GM21576 (cell line): ENCODE measurements around the gene NUFIP2.

Source experiments
- ATAC-seq: cut with Tn5 transposase; IDR thresholded peaks from one replicate; pipeline ENCODE4 v1.9.1; 2021; ENCODE audit warnings: mild to moderate bottlenecking, moderate library complexity; ENCODE audit not compliant: unreplicated experiment

The NUFIP2 gene

DNA sequence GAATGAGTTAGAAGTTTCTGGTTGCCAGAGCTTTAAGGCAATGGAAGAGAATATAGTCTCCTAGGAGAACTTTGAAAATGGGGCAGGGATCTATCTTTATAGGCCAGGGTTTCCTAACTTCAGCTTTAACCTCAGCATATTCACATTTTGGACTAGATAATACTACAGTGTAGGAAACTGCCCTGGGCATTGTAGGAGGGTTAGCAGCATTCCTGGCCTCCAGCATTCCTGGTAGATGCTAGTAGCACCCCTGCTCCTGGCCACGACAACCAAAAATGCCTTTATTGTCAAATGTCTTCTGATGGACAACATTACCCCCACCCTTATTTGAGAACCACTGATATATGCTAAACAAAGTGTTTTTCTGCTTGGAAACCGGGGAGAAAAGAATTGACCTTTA is 86.0 kb downstream of the NUFIP2 start:
- ATAC-seq, result no peak
